Activated T-cell treated with anti-CD3 and anti-CD28 coated beads for 4 hours (primary cell): ENCODE measurements around the gene GNAS-AS1.

Source experiments
- DNase-seq: peaks from one replicate; pipeline ENCODE4 v3.0.0-alpha.2; 2020

The GNAS-AS1 gene

DNA sequence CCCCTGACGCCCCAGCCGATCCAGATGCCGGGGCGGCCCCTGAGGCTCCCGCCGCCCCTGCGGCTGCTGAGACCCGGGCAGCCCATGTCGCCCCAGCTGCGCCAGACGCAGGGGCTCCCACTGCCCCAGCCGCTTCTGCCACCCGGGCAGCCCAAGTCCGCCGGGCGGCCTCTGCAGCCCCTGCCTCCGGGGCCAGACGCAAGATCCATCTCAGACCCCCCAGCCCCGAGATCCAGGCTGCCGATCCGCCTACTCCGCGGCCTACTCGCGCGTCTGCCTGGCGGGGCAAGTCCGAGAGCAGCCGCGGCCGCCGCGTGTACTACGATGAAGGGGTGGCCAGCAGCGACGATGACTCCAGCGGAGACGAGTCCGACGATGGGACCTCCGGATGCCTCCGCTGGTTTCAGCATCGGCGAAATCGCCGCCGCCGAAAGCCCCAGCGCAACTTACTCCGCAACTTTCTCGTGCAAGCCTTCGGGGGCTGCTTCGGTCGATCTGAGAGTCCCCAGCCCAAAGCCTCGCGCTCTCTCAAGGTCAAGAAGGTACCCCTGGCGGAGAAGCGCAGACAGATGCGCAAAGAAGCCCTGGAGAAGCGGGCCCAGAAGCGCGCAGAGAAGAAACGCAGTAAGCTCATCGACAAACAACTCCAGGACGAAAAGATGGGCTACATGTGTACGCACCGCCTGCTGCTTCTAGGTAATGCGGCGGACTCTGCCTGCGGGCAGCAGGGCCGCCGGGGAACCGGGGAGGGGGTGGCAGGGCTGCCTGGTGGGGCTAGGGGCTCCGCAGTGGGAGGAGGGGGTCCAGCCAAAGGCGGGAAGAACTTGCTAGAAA lies 4.2 kb upstream of the GNAS-AS1 start:
- DNase-seq, result no peak

DNA sequence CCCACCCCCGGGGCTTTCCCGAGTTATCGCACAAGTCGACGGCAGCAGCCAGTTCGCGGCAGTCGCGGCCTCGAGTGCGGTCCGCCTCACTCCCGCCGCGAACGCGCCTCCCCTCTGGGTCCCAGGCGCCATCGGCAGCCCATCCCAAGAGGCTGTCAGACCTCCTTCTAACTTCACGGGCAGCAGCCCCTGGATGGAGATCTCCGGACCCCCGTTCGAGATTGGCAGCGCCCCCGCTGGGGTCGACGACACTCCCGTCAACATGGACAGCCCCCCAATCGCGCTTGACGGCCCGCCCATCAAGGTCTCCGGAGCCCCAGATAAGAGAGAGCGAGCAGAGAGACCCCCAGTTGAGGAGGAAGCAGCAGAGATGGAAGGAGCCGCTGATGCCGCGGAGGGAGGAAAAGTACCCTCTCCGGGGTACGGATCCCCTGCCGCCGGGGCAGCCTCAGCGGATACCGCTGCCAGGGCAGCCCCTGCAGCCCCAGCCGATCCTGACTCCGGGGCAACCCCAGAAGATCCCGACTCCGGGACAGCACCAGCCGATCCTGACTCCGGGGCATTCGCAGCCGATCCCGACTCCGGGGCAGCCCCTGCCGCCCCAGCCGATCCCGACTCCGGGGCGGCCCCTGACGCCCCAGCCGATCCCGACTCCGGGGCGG lies 3.4 kb upstream of the GNAS-AS1 start:
- no peak for DNase-seq

- DNase-seq, result no peak
These were observed 2.8 kb upstream of the GNAS-AS1 start for GRCh38 chr20:58853466-58853865.

- peak; percentile 22 for DNase-seq
These were observed 2.0 kb upstream of the GNAS-AS1 start, which contains the start of gene GNAS for GRCh38 chr20:58852543-58853271. Gene GNAS, plus strand, starts transcription at chr20:58852716.

DNA sequence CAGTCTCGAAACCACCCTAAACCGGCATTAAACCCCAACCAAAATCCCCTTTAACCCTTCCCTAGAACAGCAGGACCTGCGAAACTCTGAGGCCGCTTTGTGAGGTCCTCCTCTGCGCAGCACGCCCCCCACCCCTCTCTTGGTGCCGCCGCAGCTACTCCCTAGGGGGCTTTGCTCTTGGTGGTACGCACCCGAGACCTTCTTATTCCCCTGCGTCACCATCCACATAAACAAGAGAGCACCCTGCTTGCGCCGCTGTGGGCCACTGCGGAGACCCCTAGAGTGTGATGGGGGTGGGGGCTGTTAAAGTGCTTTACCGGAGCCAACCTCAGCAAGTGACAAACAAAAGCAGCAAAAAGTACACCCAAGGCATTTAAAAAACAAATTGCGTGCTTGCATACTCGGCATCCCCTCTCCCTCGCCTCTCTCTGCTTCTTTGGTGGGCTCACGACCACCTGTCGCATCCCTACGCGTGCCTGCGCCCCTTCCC lies 1.3 kb upstream of the GNAS-AS1 start:
- DNase-seq, result no peak

DNA sequence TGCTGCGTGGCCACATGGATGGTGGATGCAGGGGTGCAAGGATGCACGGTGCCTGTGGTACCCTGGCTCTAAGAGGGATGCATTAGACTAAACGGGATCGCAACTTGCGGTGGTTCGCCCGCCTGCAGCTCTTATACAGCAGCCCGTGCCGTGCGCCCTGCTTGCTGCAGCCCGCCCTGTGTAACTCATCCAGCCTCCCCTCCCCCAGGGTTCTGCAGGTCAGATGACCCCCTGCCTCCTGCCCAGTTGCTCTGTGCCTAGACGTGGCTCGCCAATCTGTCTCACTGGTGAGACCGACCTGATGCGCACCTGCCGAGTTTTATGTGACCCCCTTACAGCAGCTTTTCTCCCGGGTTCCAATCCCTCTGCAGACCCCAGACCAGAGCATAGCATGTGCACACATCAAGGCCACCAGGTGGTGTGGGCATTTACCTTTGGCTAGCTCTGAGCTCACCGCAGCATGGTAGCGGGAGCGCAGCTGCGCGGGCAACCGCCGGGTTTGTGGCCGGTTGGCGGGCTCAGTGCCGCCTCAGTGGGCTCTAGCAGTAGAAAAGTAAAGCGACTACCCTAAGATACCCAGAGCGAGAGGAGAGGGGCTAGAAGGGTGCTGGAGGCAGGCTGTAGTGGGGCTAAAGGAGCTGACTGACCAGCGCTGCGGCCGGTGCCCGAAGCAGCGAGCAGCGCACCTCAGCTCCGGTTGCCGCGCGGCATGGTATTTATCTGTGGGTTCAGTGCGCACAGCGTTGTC lies 693 bp upstream of the GNAS-AS1 start:
- no peak for DNase-seq

DNA sequence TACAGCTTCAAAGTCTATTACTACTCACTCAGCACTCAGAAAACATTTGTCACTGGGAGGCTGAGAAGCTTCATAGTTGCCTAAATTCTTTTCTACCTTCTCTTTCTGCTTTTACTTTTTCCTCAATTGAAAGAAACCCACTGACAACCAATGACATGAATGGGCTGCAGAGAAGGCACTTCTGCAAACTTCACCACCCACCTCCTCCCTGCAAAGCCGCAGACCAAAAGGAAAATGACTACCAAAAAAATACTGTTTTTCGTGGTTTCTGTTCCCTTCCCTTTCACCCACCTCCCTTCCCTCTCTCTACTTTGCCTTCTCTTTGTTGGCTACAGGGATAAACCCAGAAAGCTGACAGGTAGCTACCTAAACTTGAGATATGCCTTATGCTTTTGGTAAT lies 3.2 kb downstream of the GNAS-AS1 start:
- DNase-seq, result no peak

DNA sequence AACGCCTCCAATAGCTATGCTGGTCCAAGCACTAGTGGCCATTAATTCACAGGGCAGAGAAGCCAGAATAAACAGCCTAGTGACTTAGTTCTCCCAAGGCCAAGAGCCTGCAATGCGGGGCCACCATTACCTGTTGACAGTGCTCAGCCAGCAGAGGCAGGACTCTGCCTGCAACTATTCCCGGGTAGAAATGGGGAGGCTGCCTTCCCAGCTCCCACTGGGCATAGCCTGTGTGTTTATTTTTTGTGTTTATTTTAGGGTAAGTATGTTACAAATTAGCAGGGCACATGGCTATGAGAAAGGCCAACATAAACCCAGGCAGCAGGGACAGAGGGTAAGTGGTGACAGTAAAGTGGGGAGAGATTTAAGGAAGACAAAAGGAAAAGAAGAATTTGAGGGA lies 5.0 kb downstream of the GNAS-AS1 start:
- no peak for DNase-seq

DNA sequence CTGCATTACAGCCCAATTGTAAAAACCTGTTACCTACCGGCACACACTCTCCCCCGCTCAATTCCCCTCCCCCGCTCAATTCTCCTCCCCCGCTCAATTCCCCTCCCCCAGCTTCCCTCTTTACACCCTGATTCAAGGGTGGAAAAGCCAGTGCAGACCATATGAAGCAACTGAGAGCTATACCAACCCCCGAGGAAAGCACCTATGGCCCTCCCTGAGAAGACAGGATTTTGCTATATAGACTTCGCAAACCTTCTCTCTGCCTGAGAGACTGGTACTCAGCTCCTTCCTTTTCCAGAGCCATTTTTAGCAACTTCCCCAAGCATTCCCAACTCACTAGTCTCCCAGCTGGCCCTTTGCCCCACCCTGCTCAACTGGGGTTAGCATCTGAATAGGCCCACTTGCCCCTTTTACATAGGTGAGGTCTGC lies 7.6 kb downstream of the GNAS-AS1 start:
- no peak for DNase-seq

- DNase-seq, result no peak
These were observed 8.4 kb downstream of the GNAS-AS1 start for GRCh38 chr20:58842276-58842675.

- no peak for DNase-seq
These were observed 9.0 kb downstream of the GNAS-AS1 start for GRCh38 chr20:58841539-58842264.

GRCh38 chr20:58840816-58841538 lies 9.7 kb downstream of the GNAS-AS1 start:
- no peak for DNase-seq

DNA sequence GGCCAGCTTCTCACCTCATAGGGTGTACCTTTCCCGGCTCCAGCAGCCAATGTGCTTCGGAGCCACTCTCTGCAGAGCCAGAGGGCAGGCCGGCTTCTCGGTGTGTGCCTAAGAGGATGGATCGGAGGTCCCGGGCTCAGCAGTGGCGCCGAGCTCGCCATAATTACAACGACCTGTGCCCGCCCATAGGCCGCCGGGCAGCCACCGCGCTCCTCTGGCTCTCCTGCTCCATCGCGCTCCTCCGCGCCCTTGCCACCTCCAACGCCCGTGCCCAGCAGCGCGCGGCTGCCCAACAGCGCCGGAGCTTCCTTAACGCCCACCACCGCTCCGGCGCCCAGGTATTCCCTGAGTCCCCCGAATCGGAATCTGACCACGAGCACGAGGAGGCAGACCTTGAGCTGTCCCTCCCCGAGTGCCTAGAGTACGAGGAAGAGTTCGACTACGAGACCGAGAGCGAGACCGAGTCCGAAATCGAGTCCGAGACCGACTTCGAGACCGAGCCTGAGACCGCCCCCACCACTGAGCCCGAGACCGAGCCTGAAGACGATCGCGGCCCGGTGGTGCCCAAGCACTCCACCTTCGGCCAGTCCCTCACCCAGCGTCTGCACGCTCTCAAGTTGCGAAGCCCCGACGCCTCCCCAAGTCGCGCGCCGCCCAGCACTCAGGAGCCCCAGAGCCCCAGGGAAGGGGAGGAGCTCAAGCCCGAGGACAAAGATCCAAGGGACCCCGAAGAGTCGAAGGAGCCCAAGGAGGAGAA lies 10.5 kb downstream of the GNAS-AS1 start:
- DNase-seq, result no peak

DNA sequence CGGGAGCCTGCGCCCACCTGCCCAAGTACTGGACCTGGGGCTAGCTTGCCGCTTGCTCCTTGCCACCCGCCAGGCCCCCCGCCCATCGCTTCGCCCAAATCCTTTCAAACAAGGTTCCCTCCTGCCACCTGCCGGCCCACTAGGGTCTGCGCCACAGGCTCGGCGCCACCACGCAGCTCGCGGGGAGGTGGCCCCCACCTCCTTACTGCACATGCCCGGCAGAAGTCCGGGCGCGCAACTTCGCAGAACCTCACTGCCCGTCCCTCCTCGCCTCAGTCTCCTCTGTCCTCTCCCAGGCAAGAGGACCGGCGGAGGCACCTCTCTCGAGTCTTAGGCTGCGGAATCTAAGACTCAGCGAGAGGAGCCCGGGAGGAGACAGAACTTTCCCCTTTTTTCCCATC lies 11.2 kb downstream of the GNAS-AS1 start:
- peak; percentile 23 for DNase-seq

DNA sequence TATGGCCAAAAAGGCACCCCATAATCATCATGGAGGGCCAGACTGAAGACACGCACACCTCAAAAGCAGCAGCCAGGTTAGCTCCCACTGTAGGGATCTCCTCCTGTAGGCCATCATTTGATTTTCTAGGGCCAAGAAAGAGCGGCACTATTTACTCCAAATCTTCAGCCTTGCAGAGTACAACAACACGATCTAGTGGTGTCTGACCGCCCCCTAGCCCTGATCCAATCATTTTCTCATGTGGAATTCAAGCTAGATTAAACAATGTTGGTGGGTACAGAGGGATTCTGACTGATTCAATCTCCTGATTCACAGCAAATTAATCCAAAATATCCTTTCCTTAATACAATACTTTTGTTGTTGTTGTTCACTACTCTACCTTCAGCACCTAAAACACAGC lies 12.5 kb downstream of the GNAS-AS1 start:
- DNase-seq, result no peak

DNA sequence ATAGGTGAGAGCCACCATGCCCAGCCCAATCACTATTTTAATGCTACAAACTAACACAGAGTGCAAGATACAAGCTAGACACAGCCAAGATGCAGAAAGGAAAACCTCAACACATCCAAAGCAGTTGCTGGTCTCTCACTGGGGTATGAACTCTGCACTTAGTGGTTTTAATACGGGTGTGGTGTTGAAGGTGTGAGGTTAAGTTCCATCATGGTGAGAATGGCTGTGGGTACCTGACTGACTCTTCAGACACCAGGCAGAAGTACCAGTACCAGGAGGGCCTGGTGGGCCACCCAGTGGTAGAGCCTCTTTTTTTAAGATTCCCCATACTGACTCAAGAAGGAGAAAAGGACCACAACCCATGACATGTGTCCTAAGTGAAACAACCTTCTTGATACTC lies 13.0 kb downstream of the GNAS-AS1 start:
- no peak for DNase-seq

DNA sequence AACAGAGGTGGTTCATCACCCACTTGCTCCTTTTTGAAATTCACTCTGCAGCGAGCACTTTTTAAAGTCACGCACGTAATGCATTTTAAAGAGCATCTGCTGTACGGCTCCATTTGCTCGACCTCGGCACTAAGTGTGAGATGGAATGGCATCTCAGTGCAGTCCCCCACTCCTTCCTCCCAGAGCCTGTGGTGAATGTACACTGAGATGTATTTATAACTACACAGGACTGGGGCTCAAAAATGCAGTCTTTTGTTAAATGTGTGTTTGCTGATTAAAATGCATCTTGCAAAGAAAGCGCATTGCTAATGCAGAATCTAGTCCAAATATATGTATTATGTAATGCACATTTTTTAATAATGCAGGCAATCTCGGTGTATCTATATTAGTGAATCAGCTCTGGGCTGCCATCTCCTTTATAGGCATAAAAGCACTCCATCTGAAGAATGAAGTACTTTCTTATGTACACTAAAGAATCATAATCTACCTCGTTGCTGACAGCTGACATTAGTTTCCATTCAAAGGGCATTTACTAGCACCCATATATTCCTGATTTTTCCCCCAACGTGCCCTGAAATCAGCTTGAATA lies 14.0 kb downstream of the GNAS-AS1 start:
- DNase-seq, result no peak

GRCh38 chr20:58835231-58835630 lies 15.5 kb downstream of the GNAS-AS1 start:
- no peak for DNase-seq

DNA sequence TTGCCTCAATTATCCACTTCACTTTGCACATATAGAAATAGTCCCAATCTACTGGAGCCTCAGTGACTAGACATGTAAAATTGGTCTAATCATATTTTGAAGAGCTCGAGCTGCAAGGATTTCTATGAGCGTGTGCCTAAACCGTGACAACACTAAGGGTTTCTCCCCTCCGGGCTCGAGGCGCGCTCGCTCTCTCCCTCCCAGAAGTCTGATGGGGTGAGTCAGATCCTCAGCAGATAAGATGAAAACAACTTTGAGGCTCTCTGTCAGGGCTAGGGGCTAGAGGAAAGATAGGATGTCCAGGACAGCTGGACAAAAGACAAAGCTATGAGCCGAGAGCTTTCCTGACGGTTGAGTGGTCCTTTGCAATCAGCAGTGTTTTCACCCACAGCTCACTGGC lies 16.8 kb downstream of the GNAS-AS1 start:
- DNase-seq, result no peak

DNA sequence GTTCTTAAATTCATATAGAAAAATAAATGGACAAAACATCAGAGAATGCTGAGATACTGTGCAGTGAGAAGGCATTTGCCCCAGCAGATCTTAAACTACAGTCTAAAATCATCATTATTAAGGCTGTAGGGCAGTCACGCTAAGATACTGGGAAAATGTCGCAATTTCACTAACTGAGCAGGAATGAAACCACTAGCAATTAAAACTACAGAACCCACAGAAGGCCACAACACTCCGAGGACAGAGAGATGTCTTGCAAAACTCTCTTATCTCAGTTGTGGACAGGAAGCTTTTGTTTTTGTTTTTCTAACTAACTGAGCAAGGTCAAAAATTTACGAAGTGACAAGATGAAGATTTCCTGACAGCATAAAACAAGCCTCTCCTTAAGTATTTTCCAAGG lies 18.2 kb downstream of the GNAS-AS1 start:
- no peak for DNase-seq
